Measurements from ENCODE around the gene CCDC146.
"Not testable (repeated sequence)": the region's sequence is repeated elsewhere in the genome, so short reads cannot be mapped to it uniquely, and the experiment has no call there.

Gene CCDC146

DNA sequence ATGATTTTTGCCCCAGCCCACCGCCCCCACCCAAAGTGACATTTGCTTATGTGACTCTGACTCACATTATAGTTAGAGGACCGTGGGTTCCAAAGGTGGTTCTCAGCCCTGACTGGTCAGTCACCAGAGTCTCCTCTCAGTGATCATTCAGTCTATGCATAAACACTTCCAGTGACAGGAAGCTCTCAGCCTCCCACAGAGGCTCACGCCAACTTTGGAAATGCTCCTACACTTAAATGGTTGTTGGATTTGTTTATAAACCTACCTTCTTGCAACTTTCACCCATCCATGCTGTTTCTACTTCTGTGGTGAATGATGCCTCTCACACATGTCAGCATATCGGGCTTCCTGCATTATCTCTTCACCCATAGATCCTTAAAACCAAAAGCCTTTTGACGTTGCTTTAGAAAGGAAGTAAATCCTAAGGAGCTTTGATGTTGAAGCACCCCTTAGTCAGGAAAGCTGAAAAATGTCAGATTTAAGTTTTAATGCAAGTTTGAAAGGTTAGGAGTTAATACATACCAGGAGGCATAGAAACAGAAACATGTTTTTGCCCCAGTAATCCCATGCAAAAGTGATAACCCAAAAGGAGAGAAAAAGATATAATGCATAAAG lies 123.7 kb downstream of the CCDC146 start:
- no peak for DNase-seq (ENCODE audit: low spot score)

DNA sequence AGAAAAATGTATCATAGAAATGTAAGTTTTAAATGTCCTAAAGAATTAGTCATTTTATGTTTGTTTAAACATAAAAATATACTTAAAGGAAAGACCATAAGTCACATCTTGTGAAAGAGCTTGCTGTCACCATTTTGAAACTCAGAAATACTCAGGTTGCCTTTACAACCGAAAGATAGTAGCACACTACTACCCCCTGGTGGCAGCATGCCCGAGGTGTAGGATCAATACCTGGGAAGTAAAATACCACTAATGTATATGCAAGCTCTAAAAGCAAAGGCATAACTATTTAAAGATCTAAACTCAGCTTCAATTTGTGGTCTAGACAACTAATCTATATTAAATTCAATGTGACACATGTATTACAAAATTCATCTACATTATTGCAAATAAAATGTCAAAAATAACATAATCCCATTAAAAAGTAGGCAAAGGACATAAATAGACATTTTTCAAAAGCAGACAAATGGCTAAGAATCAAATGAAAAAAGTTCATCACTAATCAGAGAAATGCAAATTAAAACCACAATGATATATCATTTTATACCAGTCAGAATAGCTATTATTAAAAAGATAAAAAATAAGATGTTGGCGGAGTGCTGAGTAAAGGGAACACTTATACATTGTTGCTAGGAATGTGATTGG lies 124.9 kb downstream of the CCDC146 start:
- peak; percentile 91 for DNase-seq (ENCODE audit: low spot score)

DNA sequence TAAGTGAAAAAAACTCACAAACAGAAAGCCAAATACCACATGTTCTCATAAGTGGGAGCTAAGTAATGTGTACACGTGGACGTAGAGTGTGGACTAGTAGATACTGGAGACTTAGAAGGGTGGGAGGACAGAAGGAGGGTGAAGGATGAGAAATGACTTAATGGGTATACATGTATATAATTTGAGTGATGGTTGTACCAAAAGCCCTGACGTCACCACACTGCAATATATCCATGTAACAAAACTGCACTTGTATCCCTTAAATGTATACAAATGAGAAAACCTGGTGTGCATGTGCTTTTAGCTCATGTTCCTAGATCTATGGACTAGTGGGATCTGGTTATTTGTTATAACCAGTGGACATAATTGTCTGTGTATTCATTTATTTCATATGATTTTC lies 125.7 kb downstream of the CCDC146 start:
- no peak for DNase-seq (ENCODE audit: low spot score)

DNA sequence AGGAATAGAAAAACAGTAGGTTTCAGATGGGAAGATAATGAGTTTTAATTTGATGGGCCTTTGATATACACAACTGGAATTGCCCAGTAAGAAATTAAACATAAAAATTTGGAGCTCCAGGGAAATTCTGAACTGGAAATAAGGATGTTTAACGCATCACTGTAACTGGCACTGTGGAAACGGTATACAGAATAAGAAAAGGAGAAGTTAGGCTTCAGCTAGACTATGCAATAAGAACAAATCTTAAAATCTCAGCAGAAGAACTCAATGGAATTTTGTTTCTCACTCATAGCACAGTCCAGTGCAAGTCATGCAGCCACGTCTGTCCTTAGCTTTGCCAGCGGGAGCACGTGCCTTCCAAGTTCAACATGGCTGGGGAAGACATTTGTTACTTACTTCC lies 130.1 kb downstream of the CCDC146 start:
- DNase-seq (ENCODE audit: low spot score) = no peak

DNA sequence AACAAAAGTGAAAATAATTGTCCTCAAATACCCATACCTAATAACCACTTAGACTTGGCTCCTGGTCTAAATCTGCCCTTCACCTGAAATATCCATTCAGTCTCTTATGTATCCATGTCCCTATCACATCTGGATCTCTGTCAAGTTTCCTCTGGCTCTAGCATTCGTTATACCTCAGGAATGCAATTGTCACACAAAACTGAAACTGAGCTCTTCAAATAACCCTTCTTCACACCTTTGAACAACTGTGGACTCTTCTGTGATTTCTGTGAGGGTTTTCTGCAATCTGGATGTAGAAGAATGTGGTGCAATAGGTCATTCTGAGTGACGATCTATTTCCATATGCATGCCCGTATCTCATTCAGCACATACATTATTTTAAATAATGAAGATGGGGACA lies 130.7 kb downstream of the CCDC146 start:
- DNase-seq (ENCODE audit: low spot score) = no peak

DNA sequence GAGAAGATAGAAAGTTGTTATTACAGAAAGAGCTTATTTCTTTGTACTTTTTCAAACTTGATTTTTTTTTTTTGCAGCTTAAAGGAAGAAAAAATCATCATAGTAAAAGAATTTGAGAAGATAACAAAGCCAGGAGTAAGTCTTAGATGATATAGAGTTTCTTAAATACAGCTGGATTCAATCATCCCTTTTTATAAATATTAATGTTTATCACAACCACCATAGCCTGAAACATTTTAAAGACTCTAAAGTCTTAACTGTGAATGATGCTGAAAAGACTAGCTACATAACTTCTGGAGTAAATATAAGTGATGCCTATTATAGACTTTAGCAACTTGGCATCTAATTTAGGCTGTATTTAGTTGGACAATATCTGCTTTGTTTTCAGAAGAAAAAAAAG lies 132.0 kb downstream of the CCDC146 start:
- no peak for DNase-seq (ENCODE audit: low spot score)

DNA sequence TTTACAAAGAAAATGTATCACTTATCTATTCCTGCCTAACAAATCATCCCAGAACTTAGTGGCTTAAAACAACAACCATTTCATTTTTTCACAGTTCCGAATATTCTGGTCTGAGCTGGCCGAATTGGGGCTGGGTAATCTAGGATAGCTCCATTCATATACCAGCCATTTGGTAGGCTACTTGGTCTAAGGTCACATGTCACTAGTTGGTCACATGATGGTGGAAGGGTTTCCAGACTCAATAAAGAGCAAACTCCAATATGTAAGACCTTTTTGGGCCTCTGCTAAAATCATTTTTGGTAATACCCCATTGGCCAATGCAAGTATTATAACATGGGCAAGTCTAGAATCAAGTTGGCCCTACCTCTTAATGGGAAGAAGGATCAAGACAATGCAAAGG lies 132.5 kb downstream of the CCDC146 start:
- DNase-seq (ENCODE audit: low spot score) = no peak

DNA sequence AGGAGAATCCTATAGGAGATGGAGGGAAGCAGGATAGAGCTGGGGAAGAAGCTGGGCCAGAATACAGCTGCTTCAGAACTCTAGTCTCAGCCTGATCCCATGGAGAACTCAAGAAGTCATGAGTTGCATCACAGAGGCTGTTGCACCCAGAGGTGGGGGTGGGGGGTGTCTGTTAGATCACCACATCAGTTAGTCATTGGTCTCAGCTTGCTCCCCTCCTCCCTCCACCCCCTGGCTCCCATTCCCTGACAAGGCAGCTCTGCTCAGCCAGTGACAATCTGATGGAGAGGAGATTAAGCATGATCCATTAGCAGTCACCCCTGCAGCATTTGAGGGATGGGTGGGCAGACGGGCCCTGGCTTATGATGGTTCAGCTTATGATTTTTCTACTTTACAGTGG lies 135.6 kb downstream of the CCDC146 start:
- DNase-seq (ENCODE audit: low spot score) = no peak

DNA sequence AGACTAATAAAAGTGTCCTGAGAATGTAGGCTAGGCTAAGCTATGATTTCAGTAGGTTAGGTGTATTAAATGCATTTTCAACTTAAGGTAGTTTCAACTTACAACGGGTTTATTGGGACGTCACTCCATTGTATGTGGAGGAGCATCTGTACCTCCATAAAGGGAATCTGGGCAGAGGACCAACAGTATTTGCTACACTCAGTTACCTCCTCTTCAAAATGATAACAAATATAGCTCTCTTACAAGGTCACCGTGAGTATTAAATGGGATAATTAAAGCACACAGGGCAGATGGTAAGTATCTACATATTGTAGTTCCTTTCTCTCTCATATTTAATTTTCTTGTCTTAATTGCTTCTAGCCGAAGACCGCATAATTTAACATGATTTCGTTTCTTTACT lies 136.2 kb downstream of the CCDC146 start:
- no peak for DNase-seq (ENCODE audit: low spot score)

DNA sequence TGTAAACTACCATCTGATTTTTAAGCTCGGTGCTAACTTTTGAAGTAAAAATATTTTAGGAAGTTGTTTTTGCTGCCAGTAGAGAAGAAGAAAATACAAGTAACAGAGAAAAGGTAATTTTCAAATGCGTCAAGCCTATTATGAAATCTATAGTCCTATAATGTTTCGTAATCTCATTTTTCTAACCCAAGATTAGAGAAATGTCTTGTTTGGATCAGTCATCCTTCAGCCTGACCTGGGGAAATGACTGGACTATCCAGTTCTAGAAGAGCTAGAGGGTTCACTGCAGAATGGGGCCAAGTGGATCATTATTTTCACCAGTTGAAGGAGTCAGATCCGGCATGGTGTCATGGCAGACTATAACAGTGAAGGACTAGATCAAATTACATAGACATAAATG lies 139.9 kb downstream of the CCDC146 start:
- DNase-seq (ENCODE audit: low spot score) = no peak

DNA sequence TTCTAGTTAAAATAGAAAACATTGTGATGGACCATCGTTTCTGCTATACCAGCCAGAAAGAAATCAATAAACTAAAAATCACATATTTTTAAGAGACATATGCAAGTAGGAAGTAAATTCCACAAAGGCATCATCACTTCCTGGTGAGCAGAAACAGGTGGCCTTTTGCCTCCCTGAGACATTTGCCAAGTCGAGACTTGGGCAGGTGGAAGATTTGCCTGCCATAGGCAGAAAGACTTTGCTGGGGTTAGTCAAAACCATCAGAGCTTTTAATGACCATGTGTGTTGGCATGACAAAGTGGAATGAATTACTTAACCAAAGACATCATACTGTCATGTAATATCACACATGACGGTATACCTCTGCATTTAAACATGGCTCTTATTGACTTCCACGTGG lies 143.3 kb downstream of the CCDC146 start:
- peak; percentile 15 for DNase-seq (ENCODE audit: low spot score)

DNA sequence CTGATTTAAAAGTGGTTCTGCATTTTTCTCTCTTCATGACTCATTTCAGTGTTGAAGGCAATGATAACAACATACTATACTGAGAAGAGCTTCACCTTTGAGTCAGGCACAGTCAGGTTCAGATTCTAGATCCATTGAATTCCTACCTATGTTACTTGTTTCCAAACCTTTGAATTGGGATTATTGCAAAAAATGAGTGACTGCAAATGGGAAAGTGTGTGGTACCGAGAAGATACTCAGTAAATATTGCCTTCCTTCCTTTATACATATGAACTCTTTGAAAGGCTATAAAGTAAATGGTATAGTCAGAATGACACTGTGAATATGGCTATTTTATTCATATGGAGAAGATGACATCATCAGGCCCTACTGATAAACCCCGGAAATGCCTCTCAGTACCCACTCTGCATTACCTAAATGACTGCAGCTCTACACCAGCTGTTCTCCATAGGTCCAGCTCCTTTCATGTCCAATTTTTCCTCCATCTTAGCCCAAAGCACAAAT lies 143.9 kb downstream of the CCDC146 start:
- DNase-seq (ENCODE audit: low spot score) = peak; percentile 86

DNA sequence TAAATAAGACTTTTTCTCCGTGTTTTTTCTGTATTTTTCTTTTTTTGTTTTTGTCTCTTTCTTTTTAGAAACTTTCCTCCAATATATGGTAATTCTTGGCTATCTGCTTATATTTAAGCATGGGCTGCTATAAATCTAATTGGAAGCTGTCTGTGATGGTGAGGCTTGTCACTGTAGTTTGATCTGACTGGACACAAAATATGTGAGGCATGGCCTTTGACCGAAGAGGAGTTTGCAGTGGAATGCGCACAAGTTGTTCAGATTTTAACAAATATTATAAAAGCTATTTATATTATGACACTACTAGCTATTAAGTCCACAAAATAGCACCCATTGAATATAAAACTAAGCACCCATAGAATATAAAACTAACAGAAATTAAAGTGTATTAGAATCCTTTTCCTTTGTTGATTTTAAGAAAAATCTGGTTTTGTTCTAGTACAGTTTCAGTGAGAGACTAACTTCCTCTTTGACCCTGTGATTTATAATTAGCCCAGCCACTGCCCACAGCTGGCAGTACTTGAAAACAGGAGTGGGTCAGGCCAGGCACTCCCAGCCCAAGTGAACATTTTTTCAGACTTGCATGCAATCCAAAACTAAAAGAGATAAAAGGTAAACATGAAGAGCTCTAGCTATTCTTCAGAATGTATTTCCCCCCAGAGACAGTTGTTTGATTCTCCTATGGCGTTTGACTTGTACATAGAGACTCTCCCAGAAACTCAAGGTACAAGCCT lies 147.1 kb downstream of the CCDC146 start:
- no peak for DNase-seq (ENCODE audit: low spot score)

DNA sequence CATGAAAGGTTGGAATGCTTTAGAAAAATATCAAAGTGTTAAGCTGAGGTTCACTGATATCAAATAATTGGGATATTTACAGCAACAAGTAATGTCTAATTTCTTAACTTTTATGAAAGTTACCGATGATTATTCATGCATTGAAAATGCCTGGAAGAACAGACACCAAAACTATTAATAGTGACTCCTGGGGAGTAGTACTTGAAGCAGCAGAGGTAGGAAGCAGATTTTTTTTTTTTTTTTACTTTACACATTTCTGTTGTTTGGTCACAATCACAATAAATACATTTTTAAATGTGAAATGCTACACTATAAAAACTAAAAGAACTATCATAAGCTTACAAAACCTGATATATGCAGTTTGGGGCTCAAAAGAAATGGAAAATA lies 147.7 kb downstream of the CCDC146 start:
- DNase-seq (ENCODE audit: low spot score) = no peak

DNA sequence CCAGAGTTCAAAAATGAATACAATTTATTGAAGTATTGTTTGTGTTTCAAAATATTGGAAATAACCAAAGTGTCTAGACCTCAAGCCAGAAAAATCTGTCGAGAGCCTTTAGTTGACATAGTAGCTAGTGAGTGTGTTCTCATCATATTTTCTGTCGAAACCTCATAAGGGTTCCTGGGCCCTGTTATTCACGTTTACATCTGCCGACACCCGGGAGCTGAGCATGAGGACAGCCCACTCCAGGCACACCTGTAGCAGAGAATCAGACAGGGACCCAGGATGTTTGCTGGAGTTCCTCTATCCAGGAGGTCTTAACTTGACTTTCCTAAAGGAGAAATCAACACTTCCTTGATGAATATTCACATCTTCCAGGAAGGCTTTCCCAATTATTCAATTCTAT lies 149.4 kb downstream of the CCDC146 start:
- DNase-seq (ENCODE audit: low spot score) = no peak

DNA sequence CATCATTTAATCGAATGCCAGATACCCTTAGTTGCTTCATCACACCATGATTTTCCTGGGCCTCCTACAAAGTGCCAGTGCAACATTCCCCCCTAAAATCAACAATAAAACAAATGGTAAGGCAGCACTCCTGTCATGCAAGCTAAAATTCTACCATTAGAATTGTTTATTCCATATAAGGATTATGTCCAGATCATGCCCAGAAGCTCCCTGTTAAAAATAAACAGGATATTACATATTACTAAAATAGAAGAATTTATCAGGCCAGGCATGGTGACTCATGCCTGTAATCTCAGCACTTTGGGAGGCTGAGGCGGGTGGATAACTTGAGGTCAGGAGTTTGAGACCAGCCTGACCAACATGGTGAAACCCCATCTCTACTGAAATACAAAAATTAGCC lies 153.2 kb downstream of the CCDC146 start:
- DNase-seq (ENCODE audit: low spot score) = not testable (repeated sequence)

DNA sequence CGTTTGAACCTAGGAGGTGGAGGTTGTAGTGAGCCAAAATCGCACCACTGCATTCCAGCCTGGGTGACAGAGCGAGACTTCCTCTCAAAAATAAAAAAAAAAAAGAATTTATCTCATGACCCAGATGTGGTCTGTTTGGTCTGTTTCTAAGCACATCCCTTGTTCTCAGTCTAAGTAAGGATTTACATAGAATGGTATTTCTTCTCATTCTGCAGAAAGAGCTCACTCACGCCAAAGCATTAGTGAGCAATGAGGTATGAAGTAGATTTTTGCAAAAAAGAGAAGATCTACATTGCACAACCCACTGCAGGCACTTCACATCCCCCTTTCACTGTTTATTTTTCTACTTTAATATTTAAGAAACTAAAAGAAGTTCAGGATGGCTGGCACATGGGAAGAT lies 153.7 kb downstream of the CCDC146 start:
- DNase-seq (ENCODE audit: low spot score) = no peak

DNA sequence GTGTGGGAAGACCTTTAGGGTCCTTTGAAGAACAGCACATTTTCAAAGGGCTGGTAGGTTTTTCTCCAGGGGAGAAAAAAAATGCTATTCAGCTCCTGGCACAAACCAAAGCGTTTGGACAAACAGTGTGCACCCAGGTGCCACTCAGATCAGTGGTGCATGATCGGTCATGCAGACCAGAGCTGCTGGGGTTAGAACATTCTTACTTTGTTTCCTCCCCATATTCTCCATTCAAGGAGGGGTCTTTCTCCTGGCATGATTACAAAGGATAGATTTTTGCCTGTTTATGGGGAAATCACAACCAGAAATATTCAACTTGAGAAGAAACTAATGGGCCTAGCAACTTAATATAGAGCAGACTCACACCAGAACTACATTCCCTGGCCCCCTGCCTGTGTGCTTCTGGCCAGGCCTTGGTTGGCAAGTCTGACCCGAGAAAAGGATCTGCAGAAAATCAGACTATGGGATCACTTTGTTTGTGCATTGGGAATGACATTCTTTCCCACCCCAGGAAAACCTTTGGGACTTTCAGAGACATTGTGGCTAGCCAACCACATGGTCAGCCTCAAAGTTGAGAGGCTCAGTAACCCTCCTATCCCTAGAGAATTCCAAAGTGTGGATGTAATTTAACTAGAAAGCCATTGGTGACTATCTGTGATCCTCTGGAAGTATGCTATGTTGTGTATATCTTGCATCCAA lies 159.5 kb downstream of the CCDC146 start:
- DNase-seq (ENCODE audit: low spot score) = no peak

DNA sequence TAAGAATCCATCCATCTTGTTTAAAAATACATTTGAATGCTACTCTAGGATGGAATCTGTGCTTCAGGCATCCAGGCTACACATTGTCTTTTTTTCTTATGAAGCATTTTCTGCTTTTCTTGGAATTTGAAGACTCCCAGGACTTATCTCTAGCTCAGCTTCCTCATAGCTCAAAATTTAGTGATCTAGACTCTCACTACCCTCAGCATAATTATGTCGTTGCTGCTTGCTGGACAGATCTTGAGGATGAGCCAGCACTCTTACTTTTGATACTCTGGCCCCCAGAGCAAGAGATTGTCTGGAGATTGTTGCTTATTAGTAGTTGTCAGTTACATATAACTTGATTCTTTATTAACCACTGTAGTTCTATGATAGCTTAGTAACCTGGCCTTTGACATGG lies 160.5 kb downstream of the CCDC146 start:
- no peak for DNase-seq (ENCODE audit: low spot score)

DNA sequence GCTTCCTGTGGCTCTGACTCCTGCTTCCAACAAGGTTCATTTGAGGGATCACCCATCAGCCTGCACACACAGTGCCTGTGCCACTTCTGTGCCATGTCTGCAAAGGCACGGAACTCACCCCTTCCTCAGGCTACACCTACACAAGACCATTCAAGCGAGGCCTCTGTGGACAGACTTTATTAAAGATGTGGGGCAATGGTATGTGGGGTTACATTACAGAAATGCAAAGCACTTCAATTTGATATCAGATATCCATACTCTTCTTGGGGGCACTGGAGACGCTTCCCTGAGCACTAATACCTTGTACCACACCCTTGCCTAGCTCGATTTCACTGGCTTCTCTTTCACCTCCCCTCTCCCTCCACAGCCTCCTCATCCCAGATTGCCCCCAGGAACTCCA lies 161.6 kb downstream of the CCDC146 start:
- no peak for DNase-seq (ENCODE audit: low spot score)

DNA sequence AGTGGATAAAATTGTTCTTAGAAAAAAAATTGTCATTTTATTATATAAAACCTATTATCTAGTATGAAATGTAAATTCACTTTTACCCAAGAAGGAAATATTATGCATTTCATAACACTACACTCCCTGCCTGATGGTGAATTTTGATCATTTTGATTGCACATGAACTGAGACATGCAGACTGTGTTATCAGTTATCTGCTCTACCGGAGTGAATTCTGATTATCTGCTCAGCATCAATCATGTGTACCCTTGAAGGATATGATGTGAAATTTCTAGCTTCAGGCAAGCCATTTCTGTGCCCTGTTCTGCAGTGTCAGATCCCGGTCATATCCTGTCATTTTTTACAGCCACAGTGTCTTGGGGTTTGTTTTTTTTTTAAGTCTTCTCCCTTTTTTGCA lies 162.2 kb downstream of the CCDC146 start:
- no peak for DNase-seq (ENCODE audit: low spot score)

DNA sequence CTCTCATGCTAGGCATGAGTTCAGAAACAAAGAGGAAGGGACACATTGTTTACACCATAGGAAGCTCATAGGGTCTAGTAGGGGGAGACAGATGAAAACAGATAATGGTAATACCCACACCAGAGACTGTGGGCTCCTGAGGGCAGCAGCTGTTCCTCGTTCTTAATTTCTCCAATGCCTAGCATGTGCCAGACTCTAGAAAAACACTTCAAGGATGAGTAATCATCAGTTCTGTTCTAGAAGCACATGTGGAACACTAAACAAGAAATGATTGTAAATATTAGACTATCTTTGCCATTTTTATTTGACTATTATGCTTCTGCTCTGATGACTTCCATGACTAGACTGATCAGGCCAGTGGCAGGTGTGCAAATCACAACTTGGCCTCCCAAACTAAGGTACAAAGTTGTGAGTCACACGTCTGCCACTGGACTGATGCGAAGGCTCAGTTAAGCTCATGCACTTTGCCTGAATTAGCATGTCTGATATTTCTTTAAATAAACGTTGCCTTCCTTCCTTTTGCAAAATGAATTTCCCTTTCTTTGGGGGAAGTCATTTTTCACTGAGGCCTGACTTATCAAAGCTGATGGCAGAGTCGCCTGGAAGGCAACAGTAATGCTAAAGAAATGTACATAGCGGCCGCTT lies 166.4 kb downstream of the CCDC146 start:
- DNase-seq (ENCODE audit: low spot score) = no peak
